Adrenal gland (tissue), 12 donors: Measurements from ENCODE around the gene PMEPA1. TPM values are rescaled to one million over a fixed set of nuclear protein-coding genes. Genes with fewer than 3 reads are reported as not detected.

Source experiments
- DNase-seq, 7 donors: peaks; one replicate each; pipeline ENCODE4 v3.0.0-alpha.2; 2019 to 2020
- H3K27ac ChIP-seq, 5 donors: fragments of 200-600 bp; sonication (generic) in 4 of 5; 1 replicate in 3 of 5; 2 replicates in 2 of 5; pipeline versions ENCODE4 v1.5.1 to v1.8.0; 2016 to 2020; ENCODE audit warnings: mild to moderate bottlenecking in 1 of 5
- H3K27me3 ChIP-seq: fragments of 200-600 bp; 2 replicates; pipeline ENCODE4 v1.8.0; 2021
- H3K36me3 ChIP-seq, 2 donors: fragments of 200-600 bp; replicated peaks in 1 of 2; 1 replicate in 1 of 2; 2 replicates in 1 of 2; pipeline versions ENCODE4 v1.5.1 to v1.8.0; 2018 to 2022
- H3K4me1 ChIP-seq, 2 donors: fragments of 200-600 bp; replicated peaks in 1 of 2; 1 replicate in 1 of 2; 2 replicates in 1 of 2; pipeline versions ENCODE4 v1.5.1 to v1.8.0; 2018 to 2021
- H3K4me3 ChIP-seq, 4 donors: fragments of 200-600 bp; sonication (generic) in 3 of 4; one replicate each; pipeline ENCODE4 v1.5.1; 2016 to 2018
- H3K9me3 ChIP-seq, 3 donors: fragments of 200-600 bp; sonication (generic) in 1 of 3; replicated peaks in 1 of 3; 1 replicate in 2 of 3; 2 replicates in 1 of 3; pipeline versions ENCODE4 v1.5.1 to v1.8.0; 2016 to 2021
- POLR2A ChIP-seq, 2 donors: fragments of 450-650 bp; IDR thresholded peaks; one replicate each; pipeline ENCODE4 v1.6.1; 2017; ENCODE audit warnings: antibody characterized with exemption in 2 of 2, mild to moderate bottlenecking in 2 of 2, moderate library complexity in 1 of 2
- WGBS, 4 donors: extraction: QIAGEN DNeasy Blood & Tissue Kit in 2 of 4; methylation state at CpG; one replicate each; pipeline versions ENCODE4 v1.1.5 to v1.1.7; 2013 to 2017; 5-methylcytosine and 5-hydroxymethylcytosine counted together
- intact Hi-C, 2 donors: fragments of 100-400 bp; cut with DNase I; formaldehyde crosslinking; loops; one replicate each; pipeline versions ENCODE4 v1.14.1 to v1.15.0; 2022 to 2023
- polyA plus RNA-seq, 3 donors: library from polyadenylated mRNA; stranded (reverse); fragments of 200-250 nt in 2 of 3; fragments of 350-450 nt in 1 of 3; fragmentation: Illumina TruSeq in 1 of 3; extraction: RNeasy Lipid Tissue Mini Kit (QIAGEN cat#74804) in 1 of 3; gene quantifications; one replicate each; pipeline ENCODE4 v1.2.3, GENCODE V29; 2013 to 2014
- total RNA-seq, 9 donors: library from RNA; depleted of rRNA in 4 of 9; stranded (reverse); fragments of >200 nt in 4 of 9; fragments of 120-200 nt in 1 of 9; fragmentation: NEBNext Ultra II Directional in 1 of 9; extraction: Animal tissue kit (Norgen Biotek cat#: 25700) in 1 of 9; gene quantifications; one replicate each; pipeline versions ENCODE4 v1.1.0 to v1.2.4, GENCODE V29; 2013 to 2023
- TF ChIP-seq, protein P1 (sequence below), 6 experiments: fragments of 450-650 bp in 4 of 6; fragments of 200-600 bp in 2 of 6; sonication (generic) in 1 of 6; IDR thresholded peaks; 1 replicate in 5 of 6; 2 replicates in 1 of 6; pipeline versions ENCODE4 v1.5.1 to v1.8.0; 2016 to 2021; ENCODE audit warnings: antibody characterized with exemption in 6 of 6, mild to moderate bottlenecking in 2 of 6, moderate library complexity in 1 of 6
- donor health status: healthy with polysubstance abuse.
- donor health status: Bipolar disorder and iron deficiency.
- donor health status: DM: yes; HTN: yes; CAD: no.
- donor health status: DM: no; HTN: no; CAD: no.
- donor health status: DM: no; HTN: no; CAD: no.
- donor health status: DM: yes; HTN: yes; CAD: no.

The PMEPA1 gene
- total and polyA plus RNA-seq, 12 donors, result 1.2 to 36.0 (median 10.0) TPM

GRCh38 chr20:57672953-57673575, 36.8 kb downstream of the PMEPA1 start:
- H3K27me3 ChIP-seq, result no peaks in the 10 kb centered on the region
- H3K4me1 ChIP-seq, result peaks cover 0 to 26% of the 10 kb centered on the region in 2 donors
- WGBS, 4 donors, result 84 to 87% (median 86%) methylated on average over 17 of the region's 17 CpGs
- no peak for DNase-seq
- intact Hi-C loops, result no loop called here
- no peak overlapping the region for H3K4me3 ChIP-seq
- no peak overlapping the region for H3K27ac ChIP-seq
- no peaks in the 10 kb centered on the region for H3K36me3 ChIP-seq
- H3K9me3 ChIP-seq, result no peaks in the 10 kb centered on the region
- TF ChIP-seq, protein P1, sequence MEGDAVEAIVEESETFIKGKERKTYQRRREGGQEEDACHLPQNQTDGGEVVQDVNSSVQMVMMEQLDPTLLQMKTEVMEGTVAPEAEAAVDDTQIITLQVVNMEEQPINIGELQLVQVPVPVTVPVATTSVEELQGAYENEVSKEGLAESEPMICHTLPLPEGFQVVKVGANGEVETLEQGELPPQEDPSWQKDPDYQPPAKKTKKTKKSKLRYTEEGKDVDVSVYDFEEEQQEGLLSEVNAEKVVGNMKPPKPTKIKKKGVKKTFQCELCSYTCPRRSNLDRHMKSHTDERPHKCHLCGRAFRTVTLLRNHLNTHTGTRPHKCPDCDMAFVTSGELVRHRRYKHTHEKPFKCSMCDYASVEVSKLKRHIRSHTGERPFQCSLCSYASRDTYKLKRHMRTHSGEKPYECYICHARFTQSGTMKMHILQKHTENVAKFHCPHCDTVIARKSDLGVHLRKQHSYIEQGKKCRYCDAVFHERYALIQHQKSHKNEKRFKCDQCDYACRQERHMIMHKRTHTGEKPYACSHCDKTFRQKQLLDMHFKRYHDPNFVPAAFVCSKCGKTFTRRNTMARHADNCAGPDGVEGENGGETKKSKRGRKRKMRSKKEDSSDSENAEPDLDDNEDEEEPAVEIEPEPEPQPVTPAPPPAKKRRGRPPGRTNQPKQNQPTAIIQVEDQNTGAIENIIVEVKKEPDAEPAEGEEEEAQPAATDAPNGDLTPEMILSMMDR (IDR thresholded peaks at IDR 0.05), result no peak
- no peak for TF ChIP-seq POLR2A (IDR thresholded peaks at IDR 0.05)

- Histone ChIP-seq H3K27ac (peak overlapping the region in 1 of 5 donors; percentile 66), H3K4me3 (no peak overlapping the region), H3K4me1 (peaks cover 0 to 26% of the 10 kb centered on the region in 2 donors), H3K36me3 (no peaks in the 10 kb centered on the region), H3K27me3 (no peaks in the 10 kb centered on the region), H3K9me3 (no peaks in the 10 kb centered on the region)
- WGBS, 4 donors, result 57 to 66% (median 61%) methylated on average over 19 to 26 of the region's 26 CpGs
- DNase-seq, result peak in 5 of 7 donors; percentile 29 to 94 (median 50)
- no peak for TF ChIP-seq POLR2A (IDR thresholded peaks at IDR 0.05)
- TF ChIP-seq, protein P1 (IDR thresholded peaks at IDR 0.05), result no peak
- intact Hi-C loops, result no loop called here
Measured at GRCh38 chr20:57672164-57672563, 37.7 kb downstream of the PMEPA1 start.

DNA sequence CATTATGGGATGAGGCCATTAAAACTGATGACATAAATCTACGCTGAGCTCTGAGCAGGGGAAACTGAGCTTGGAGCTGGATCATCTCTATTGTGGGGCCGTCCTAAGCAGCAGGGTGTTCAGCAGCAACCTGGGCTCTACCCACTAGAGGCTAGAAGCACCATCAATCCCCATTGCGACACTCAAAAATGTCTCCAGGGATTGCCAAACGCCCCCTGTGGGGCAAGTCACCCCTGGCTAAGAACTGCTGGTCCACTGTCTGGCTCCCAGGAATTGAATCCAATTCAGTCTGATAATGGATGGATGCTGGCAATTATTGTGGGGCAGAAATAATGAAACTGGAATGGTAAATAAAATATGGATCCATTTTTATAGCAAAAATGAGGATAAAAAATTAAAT, 38.2 kb downstream of the PMEPA1 start:
- no peaks in the 10 kb centered on the region for H3K27me3 ChIP-seq
- no peaks in the 10 kb centered on the region for H3K36me3 ChIP-seq
- no peak for DNase-seq
- peak overlapping the region in 1 of 5 donors; percentile 66 for H3K27ac ChIP-seq
- H3K9me3 ChIP-seq, result no peaks in the 10 kb centered on the region
- intact Hi-C loops, result no loop called here
- 80 to 93% (median 82%) methylated on average over 4 of the region's 4 CpGs for WGBS, 4 donors
- TF ChIP-seq, protein P1 (IDR thresholded peaks at IDR 0.05), result no peak
- TF ChIP-seq POLR2A (IDR thresholded peaks at IDR 0.05), result no peak
- H3K4me3 ChIP-seq, result no peak overlapping the region
- H3K4me1 ChIP-seq, result peaks cover 0 to 22% of the 10 kb centered on the region in 2 donors

- no peak for DNase-seq
- TF ChIP-seq, protein P1 (IDR thresholded peaks at IDR 0.05), result no peak
- no peak for TF ChIP-seq POLR2A (IDR thresholded peaks at IDR 0.05)
- H3K4me3 ChIP-seq, result no peak overlapping the region
- H3K9me3 ChIP-seq, result no peaks in the 10 kb centered on the region
- H3K27ac ChIP-seq, result peak overlapping the region in 1 of 5 donors; percentile 66
- WGBS, 4 donors, result 83 to 91% (median 86%) methylated on average over 10 of the region's 10 CpGs
- H3K36me3 ChIP-seq, result no peaks in the 10 kb centered on the region
- intact Hi-C loops, result no loop called here
- H3K4me1 ChIP-seq, result peaks cover 0 to 16% of the 10 kb centered on the region in 2 donors
- no peaks in the 10 kb centered on the region for H3K27me3 ChIP-seq
Measured at GRCh38 chr20:57671072-57671391, 38.8 kb downstream of the PMEPA1 start.
